Pancreas (tissue), 10 donors: ENCODE results near the gene NDUFAF2. TPM values are rescaled to one million over a fixed set of nuclear protein-coding genes. Genes with fewer than 3 reads are reported as not detected.

Experiments used
- ATAC-seq, 4 donors: fragments of 200-7000 bp; cut with Tn5 transposase; one replicate each; pipeline versions ENCODE4 v1.8.0 to v1.9.1; 2020; ENCODE audit warnings: mild to moderate bottlenecking in 4 of 4, moderate library complexity in 4 of 4
- DNase-seq, 6 donors: peaks; one replicate each; pipeline ENCODE4 v3.0.0-alpha.2; 2020
- FAIRE-seq: peaks from 2 replicates; lab custom pipeline; 2012; peaks lifted over from hg19 to GRCh38; lab: Jason Lieb, UNC
- H3K27ac ChIP-seq, 4 donors: fragments of 200-600 bp; sonication (generic); 1 replicate in 3 of 4; 2 replicates in 1 of 4; pipeline versions ENCODE4 v1.5.0 to v1.8.0; 2020
- H3K27me3 ChIP-seq, 4 donors: fragments of 200-600 bp; one replicate each; pipeline ENCODE4 v1.8.0; 2021
- H3K36me3 ChIP-seq, 3 donors: fragments of 200-600 bp; sonication (generic) in 1 of 3; one replicate each; pipeline versions ENCODE4 v1.5.0 to v1.8.0; 2020 to 2021
- H3K4me1 ChIP-seq, 3 donors: fragments of 200-600 bp; one replicate each; pipeline ENCODE4 v1.8.0; 2021
- H3K4me3 ChIP-seq, 4 donors: fragments of 200-600 bp; sonication (generic) in 2 of 4; one replicate each; pipeline versions ENCODE4 v1.5.0 to v1.8.0; 2020 to 2021
- H3K9me3 ChIP-seq, 4 donors: fragments of 200-600 bp; one replicate each; pipeline ENCODE4 v1.8.0; 2021
- CTCF ChIP-seq, 4 donors: fragments of 200-600 bp; sonication (generic) in 3 of 4; IDR thresholded peaks; one replicate each; pipeline versions ENCODE4 v1.5.0 to v1.8.0; 2021; ENCODE audit warnings: antibody characterized with exemption in 4 of 4
- WGBS, 2 donors: extraction: QIAGEN DNeasy Blood & Tissue Kit; methylation state at CpG; one replicate each; pipeline ENCODE4 v1.1.7; 2013; 5-methylcytosine and 5-hydroxymethylcytosine counted together
- intact Hi-C, 3 donors: fragments of 100-400 bp; cut with DNase I; formaldehyde crosslinking; loops; one replicate each; pipeline versions ENCODE4 v1.11.1 to v1.14.2; 2022
- polyA plus RNA-seq, 2 donors: library from polyadenylated mRNA; stranded (reverse); fragments of 200-250 nt; gene quantifications; one replicate each; pipeline ENCODE4 v1.2.3, GENCODE V29; 2013
- total RNA-seq, 6 donors: library from RNA; stranded (reverse); fragmentation: NEBNext Ultra II Directional in 4 of 6; extraction: Animal tissue kit (Norgen Biotek cat#: 25700) in 4 of 6; gene quantifications; one replicate each; pipeline versions ENCODE4 v1.2.1 to v1.2.4, GENCODE V29; 2021 to 2023
- donor health status: healthy with polysubstance abuse.
- donor health status: DM: no; HTN: no; CAD: no; lungs with moderate emphysema.
- donor health status: DM: no; HTN: no; CAD: no.
- donor health status: control.
- donor health status: control.
- donor health status: Bipolar disorder and iron deficiency.
- donor health status: DM: yes; HTN: yes; CAD: no.
- donor health status: DM: no; HTN: no; CAD: no.
- donor health status: DM: no; HTN: no; CAD: no.
- donor health status: DM: yes; HTN: yes; CAD: no.

Gene NDUFAF2
- total RNA-seq = 10 to 100 TPM in 5 of 6 donors, 1 to 10 TPM in 1; 9.4 to 14.8 (median 11.6) TPM
- 10 to 100 TPM; 22.8 to 28.6 TPM for polyA plus RNA-seq

- peak within 1 kb of the TSS; percentile 50 to 72 (median 61) for H3K4me3 ChIP-seq
- H3K27me3 ChIP-seq = no peaks in the 10 kb centered on the region
- DNase-seq = peak; percentile 84 to 93 (median 88)
- peak; percentile 39 for FAIRE-seq
- H3K27ac ChIP-seq = peak within 1 kb of the TSS; percentile 56 to 80 (median 66)
- H3K9me3 ChIP-seq = no peaks in the 10 kb centered on the region
- TF ChIP-seq CTCF (IDR thresholded peaks at IDR 0.05) = no peak
- H3K36me3 ChIP-seq = no peaks in the 10 kb centered on the region
- peaks cover 0 to 11% (median 8%) of the 10 kb centered on the region in 3 donors for H3K4me1 ChIP-seq
- peak; percentile 98 to 100 (median 99) for ATAC-seq
- WGBS, 2 donors = 2 to 3% methylated on average over 64 of the region's 64 CpGs
- intact Hi-C loops = no loop called here
Observed at GRCh38 chr5:60944904-60945812, at the start of gene NDUFAF2, which contains the start of gene ERCC8. Gene NDUFAF2 (plus strand): TSS chr5:60945205. CDS start chr5:60945256, 51 bp downstream. Gene ERCC8 (minus strand): TSS chr5:60945070. CDS start chr5:60945008, 62 bp downstream.

GRCh38 chr5:60896991-60897390 is 48.0 kb upstream of the NDUFAF2 start:
- H3K4me1 ChIP-seq = no peaks in the 10 kb centered on the region
- no peak for TF ChIP-seq CTCF (IDR thresholded peaks at IDR 0.05)
- intact Hi-C loops = no loop called here
- no peaks in the 10 kb centered on the region for H3K9me3 ChIP-seq
- H3K27me3 ChIP-seq = no peaks in the 10 kb centered on the region
- ATAC-seq = no peak
- H3K27ac ChIP-seq = no peak overlapping the region
- WGBS, 2 donors = 90 to 95% methylated on average over 4 of the region's 4 CpGs
- no peaks in the 10 kb centered on the region for H3K36me3 ChIP-seq
- H3K4me3 ChIP-seq = no peak overlapping the region
- no peak for FAIRE-seq
- DNase-seq = no peak

GRCh38 chr5:60903356-60903755 is 41.6 kb upstream of the NDUFAF2 start:
- no peak overlapping the region for H3K4me3 ChIP-seq
- FAIRE-seq (no peak), DNase-seq (no peak), ATAC-seq (no peak)
- no peaks in the 10 kb centered on the region for H3K9me3 ChIP-seq
- H3K27ac ChIP-seq = no peak overlapping the region
- 55 to 60% methylated on average over 4 of the region's 4 CpGs for WGBS, 2 donors
- no peaks in the 10 kb centered on the region for H3K4me1 ChIP-seq
- H3K27me3 ChIP-seq = no peaks in the 10 kb centered on the region
- no peaks in the 10 kb centered on the region for H3K36me3 ChIP-seq
- no peak for TF ChIP-seq CTCF (IDR thresholded peaks at IDR 0.05)
- intact Hi-C loops = no loop called here

- Histone ChIP-seq H3K27ac (no peak overlapping the region), H3K36me3 (no peaks in the 10 kb centered on the region), H3K4me3 (no peak overlapping the region), H3K27me3 (no peaks in the 10 kb centered on the region), H3K9me3 (no peaks in the 10 kb centered on the region), H3K4me1 (no peaks in the 10 kb centered on the region)
- no peak for FAIRE-seq
- no peak for ATAC-seq
- TF ChIP-seq CTCF (IDR thresholded peaks at IDR 0.05) = no peak
- intact Hi-C loops = no loop called here
- no peak for DNase-seq
Observed at GRCh38 chr5:60916646-60917045, 28.4 kb upstream of the NDUFAF2 start.

GRCh38 chr5:60918466-60918865 is 26.5 kb upstream of the NDUFAF2 start:
- TF ChIP-seq CTCF (IDR thresholded peaks at IDR 0.05) = no peak
- WGBS, 2 donors = 94 to 100% methylated on average over 2 of the region's 2 CpGs
- Histone ChIP-seq H3K36me3 (no peaks in the 10 kb centered on the region), H3K4me1 (no peaks in the 10 kb centered on the region), H3K9me3 (no peaks in the 10 kb centered on the region), H3K27me3 (no peaks in the 10 kb centered on the region), H3K27ac (no peak overlapping the region), H3K4me3 (no peak overlapping the region)
- intact Hi-C loops = no loop called here
- ATAC-seq = no peak
- DNase-seq = no peak
- no peak for FAIRE-seq
